Hematopoietic multipotent progenitor cell (in vitro differentiated cells): ENCODE results near the gene ZNF598. TPM values are rescaled to one million over a fixed set of nuclear protein-coding genes. Genes with fewer than 3 reads are reported as not detected.

ENCODE experiments used
- DNase-seq, 3 donors: peaks; one replicate each; pipeline ENCODE4 v3.0.0-alpha.2; 2011 to 2015; ENCODE audit warnings: low read depth in 2 of 3, low spot score in 2 of 3
- total RNA-seq: library from RNA; depleted of rRNA; stranded (reverse); fragments of >200 nt; gene quantifications from one replicate; pipeline ENCODE4 v1.2.3, GENCODE V29; 2012

Gene ZNF598
- total RNA-seq, 1 donor: 34.7 TPM

GRCh38 chr16:1979271-1980029 lies 30.2 kb downstream of the ZNF598 start:
- no peak for DNase-seq

- no peak for DNase-seq
Measured at GRCh38 chr16:1978476-1979120, 31.0 kb downstream of the ZNF598 start.

GRCh38 chr16:1977875-1978268 lies 31.7 kb downstream of the ZNF598 start:
- DNase-seq: no peak

- no peak for DNase-seq
Measured at GRCh38 chr16:1976951-1977874, 32.4 kb downstream of the ZNF598 start.

- DNase-seq: no peak
Measured at GRCh38 chr16:1976216-1976520, 33.5 kb downstream of the ZNF598 start.

- no peak for DNase-seq
Measured at GRCh38 chr16:1975432-1976215, 34.0 kb downstream of the ZNF598 start.

GRCh38 chr16:1974157-1975070 lies 35.2 kb downstream of the ZNF598 start:
- DNase-seq: no peak

GRCh38 chr16:1973461-1974156 lies 36.0 kb downstream of the ZNF598 start:
- DNase-seq: no peak

- no peak for DNase-seq
Measured at GRCh38 chr16:1972490-1972877, 37.1 kb downstream of the ZNF598 start.

- DNase-seq: peak; percentile 97 to 99 (median 97)
Measured at GRCh38 chr16:1971796-1972489, 37.7 kb downstream of the ZNF598 start, which contains the start of gene TBL3. Gene TBL3, plus strand, starts transcription at chr16:1972053. Its CDS starts 112 bp downstream, at chr16:1972165.

- no peak for DNase-seq
Measured at GRCh38 chr16:1968146-1968953, 41.3 kb downstream of the ZNF598 start.

GRCh38 chr16:1966460-1966859 lies 43.2 kb downstream of the ZNF598 start, which contains the start of gene RNF151:
Gene RNF151, plus strand, starts transcription at chr16:1966856. Its CDS starts 26 bp downstream, at chr16:1966882.
- DNase-seq: no peak

GRCh38 chr16:1965396-1966001 lies 44.1 kb downstream of the ZNF598 start:
- no peak for DNase-seq

- peak; percentile 97 to 99 (median 99) for DNase-seq
Measured at GRCh38 chr16:1964506-1965395, 44.9 kb downstream of the ZNF598 start, which contains the start of gene RPS2. Gene RPS2, minus strand, starts transcription at chr16:1964826. Its CDS starts 201 bp downstream, at chr16:1964625.

GRCh38 chr16:1963806-1964505 lies 45.7 kb downstream of the ZNF598 start:
- peak in 1 of 3 donors; percentile 46 for DNase-seq
